RWPE2 (cell line): ENCODE measurements around the gene ADAP1.

Experiments used
- ATAC-seq: fragments of 200-7000 bp; cut with Tn5 transposase; 3 replicates; pipeline ENCODE4 v1.9.1; 2021; ENCODE audit warnings: low read depth
- DNase-seq: peaks from one replicate; pipeline ENCODE4 v3.0.0-alpha.2; 2020; ENCODE audit warnings: low spot score
- H3K27ac ChIP-seq: fragments of 450-650 bp; 2 replicates; pipeline ENCODE4 v1.5.1; 2017; ENCODE audit warnings: mild to moderate bottlenecking; ENCODE audit not compliant: poor library complexity, severe bottlenecking
- H3K27me3 ChIP-seq: fragments of 250-450 bp; sonication (Bioruptor Pico); 2 replicates; pipeline ENCODE4 v1.5.1; 2021; ENCODE audit warnings: mild to moderate bottlenecking, moderate library complexity; ENCODE audit not compliant: insufficient read depth, poor library complexity, severe bottlenecking
- H3K36me3 ChIP-seq: fragments of 250-450 bp; sonication (Bioruptor Pico); 2 replicates; pipeline ENCODE4 v1.5.1; 2020; ENCODE audit warnings: low read depth, mild to moderate bottlenecking, moderate library complexity
- H3K4me1 ChIP-seq: fragments of 250-450 bp; sonication (Bioruptor Pico); 2 replicates; pipeline ENCODE4 v1.5.1; 2021; ENCODE audit warnings: mild to moderate bottlenecking, moderate library complexity; ENCODE audit not compliant: insufficient read depth, poor library complexity, severe bottlenecking
- H3K4me3 ChIP-seq: fragments of 250-450 bp; sonication (Bioruptor Pico); 2 replicates; pipeline ENCODE4 v1.5.1; 2021; ENCODE audit warnings: mild to moderate bottlenecking, moderate library complexity; ENCODE audit not compliant: severe bottlenecking
- H3K9me3 ChIP-seq: fragments of 250-450 bp; sonication (Bioruptor Pico); 2 replicates; pipeline ENCODE4 v1.5.1; 2021; ENCODE audit warnings: mild to moderate bottlenecking, moderate library complexity; ENCODE audit not compliant: severe bottlenecking
- CTCF ChIP-seq: fragments of 450-650 bp; IDR thresholded peaks from one replicate; pipeline ENCODE4 v1.5.1; 2017; ENCODE audit warnings: mild to moderate bottlenecking, moderate library complexity; ENCODE audit not compliant: poor library complexity, severe bottlenecking

Gene ADAP1

GRCh38 chr7:921581-922333 lies 32.7 kb downstream of the ADAP1 start:
- H3K9me3 ChIP-seq, result no peaks in the 10 kb centered on the region
- H3K27me3 ChIP-seq, result no peaks in the 10 kb centered on the region
- H3K4me1 ChIP-seq, result peaks cover 7% of the 10 kb centered on the region
- H3K27ac ChIP-seq, result no peak overlapping the region
- no peaks in the 10 kb centered on the region for H3K36me3 ChIP-seq
- ATAC-seq (no peak), DNase-seq (peak; percentile 41)
- no peak for TF ChIP-seq CTCF
- H3K4me3 ChIP-seq, result no peak overlapping the region

GRCh38 chr7:921071-921461 lies 33.4 kb downstream of the ADAP1 start:
- no peak for ATAC-seq
- no peak overlapping the region for H3K4me3 ChIP-seq

GRCh38 chr7:920351-921070 lies 34.0 kb downstream of the ADAP1 start:
- Histone ChIP-seq H3K4me1 (peaks cover 7% of the 10 kb centered on the region), H3K36me3 (no peaks in the 10 kb centered on the region), H3K4me3 (no peak overlapping the region), H3K9me3 (no peaks in the 10 kb centered on the region), H3K27ac (no peak overlapping the region), H3K27me3 (no peaks in the 10 kb centered on the region)
- ATAC-seq, result no peak
- DNase-seq, result peak; percentile 57
- no peak for TF ChIP-seq CTCF

More at GRCh38 chr7:921071-921461, 33.4 kb downstream of the ADAP1 start:
- no peak for TF ChIP-seq CTCF
- H3K27me3 ChIP-seq, result no peaks in the 10 kb centered on the region
- H3K4me1 ChIP-seq, result peaks cover 7% of the 10 kb centered on the region
- no peak overlapping the region for H3K27ac ChIP-seq
- H3K36me3 ChIP-seq, result no peaks in the 10 kb centered on the region
- DNase-seq, result peak; percentile 50
- H3K9me3 ChIP-seq, result no peaks in the 10 kb centered on the region

GRCh38 chr7:919924-920341 lies 34.5 kb downstream of the ADAP1 start:
- Histone ChIP-seq H3K27ac (no peak overlapping the region), H3K9me3 (no peaks in the 10 kb centered on the region), H3K4me3 (no peak overlapping the region), H3K36me3 (no peaks in the 10 kb centered on the region), H3K4me1 (peaks cover 7% of the 10 kb centered on the region), H3K27me3 (no peaks in the 10 kb centered on the region)
- ATAC-seq (no peak), DNase-seq (peak; percentile 54)
- no peak for TF ChIP-seq CTCF

GRCh38 chr7:919114-919442 lies 35.4 kb downstream of the ADAP1 start:
- H3K4me3 ChIP-seq, result no peak overlapping the region
- peaks cover 9% of the 10 kb centered on the region for H3K4me1 ChIP-seq
- DNase-seq (peak; percentile 40), ATAC-seq (no peak)
- no peaks in the 10 kb centered on the region for H3K9me3 ChIP-seq
- no peak overlapping the region for H3K27ac ChIP-seq
- H3K36me3 ChIP-seq, result no peaks in the 10 kb centered on the region
- no peaks in the 10 kb centered on the region for H3K27me3 ChIP-seq
- no peak for TF ChIP-seq CTCF
